Neutrophil (primary cell): Measurements from ENCODE around the gene CLDN20.

Experiments used
- H3K27ac ChIP-seq: fragments of 200-600 bp; sonication (generic); 2 replicates; pipeline ENCODE4 v1.5.1; 2016; ENCODE audit warnings: mild to moderate bottlenecking, moderate library complexity
- H3K27me3 ChIP-seq: fragments of 200-600 bp; sonication (generic); 2 replicates; pipeline ENCODE4 v1.6.0; 2016; ENCODE audit warnings: mild to moderate bottlenecking
- H3K36me3 ChIP-seq: fragments of 200-600 bp; sonication (generic); 2 replicates; pipeline ENCODE4 v1.5.1; 2017
- H3K4me1 ChIP-seq, 2 experiments: fragments of 200-600 bp in 1 of 2; sonication (generic) in 1 of 2; 1 replicate in 1 of 2; 2 replicates in 1 of 2; pipeline versions ENCODE4 v1.5.1 to v1.6.1; 2013 to 2016; ENCODE audit warnings: low read depth in 1 of 2, low read length in 1 of 2, mild to moderate bottlenecking in 1 of 2, moderate library complexity in 1 of 2; ENCODE audit not compliant: control insufficient read depth in 1 of 2, insufficient read depth in 1 of 2
- H3K4me3 ChIP-seq, 2 experiments: fragments of 200-600 bp in 1 of 2; sonication (generic) in 1 of 2; 1 replicate in 1 of 2; 2 replicates in 1 of 2; pipeline ENCODE4 v1.5.1; 2013 to 2016; ENCODE audit warnings: low read depth in 1 of 2, low read length in 1 of 2, mild to moderate bottlenecking in 1 of 2, moderate library complexity in 1 of 2
- H3K9me3 ChIP-seq: fragments of 200-600 bp; sonication (generic); 2 replicates; pipeline ENCODE4 v1.5.1; 2016
- CTCF ChIP-seq: fragments of 200-600 bp; sonication (generic); IDR thresholded peaks from 2 replicates; pipeline ENCODE4 v1.5.1; 2016; ENCODE audit warnings: antibody characterized with exemption

CLDN20 gene

GRCh38 chr6:155287762-155288161, 23.9 kb downstream of the CLDN20 start:
- Histone ChIP-seq H3K36me3 (peaks cover 10% of the 10 kb centered on the region), H3K9me3 (no peaks in the 10 kb centered on the region), H3K4me1 (no peaks in the 10 kb centered on the region), H3K27ac (no peak overlapping the region), H3K4me3 (no peak overlapping the region), H3K27me3 (no peaks in the 10 kb centered on the region)
- TF ChIP-seq CTCF, result no peak

- Histone ChIP-seq H3K36me3 (no peaks in the 10 kb centered on the region), H3K4me3 (no peak overlapping the region), H3K9me3 (no peaks in the 10 kb centered on the region), H3K27ac (no peak overlapping the region), H3K4me1 (no peaks in the 10 kb centered on the region), H3K27me3 (no peaks in the 10 kb centered on the region)
- TF ChIP-seq CTCF, result no peak
These were observed 26.7 kb downstream of the CLDN20 start for GRCh38 chr6:155290491-155290890.

GRCh38 chr6:155291291-155291690, 27.5 kb downstream of the CLDN20 start:
- TF ChIP-seq CTCF, result no peak
- Histone ChIP-seq H3K27me3 (no peaks in the 10 kb centered on the region), H3K4me3 (no peak overlapping the region), H3K36me3 (peaks cover 5% of the 10 kb centered on the region), H3K4me1 (no peaks in the 10 kb centered on the region), H3K27ac (no peak overlapping the region), H3K9me3 (no peaks in the 10 kb centered on the region)

GRCh38 chr6:155292711-155293110, 28.9 kb downstream of the CLDN20 start:
- peaks cover 10% of the 10 kb centered on the region for H3K36me3 ChIP-seq
- H3K4me3 ChIP-seq, result no peak overlapping the region

GRCh38 chr6:155297669-155298068, 33.9 kb downstream of the CLDN20 start:
- H3K27ac ChIP-seq, result no peak overlapping the region
- H3K9me3 ChIP-seq, result no peaks in the 10 kb centered on the region
- no peak for TF ChIP-seq CTCF
- H3K27me3 ChIP-seq, result no peaks in the 10 kb centered on the region
- no peak overlapping the region for H3K4me3 ChIP-seq
- H3K36me3 ChIP-seq, result peaks cover 10% of the 10 kb centered on the region
- no peaks in the 10 kb centered on the region for H3K4me1 ChIP-seq

More at GRCh38 chr6:155292711-155293110, 28.9 kb downstream of the CLDN20 start:
- TF ChIP-seq CTCF, result no peak
- no peaks in the 10 kb centered on the region for H3K9me3 ChIP-seq
- no peak overlapping the region for H3K27ac ChIP-seq
- no peaks in the 10 kb centered on the region for H3K4me1 ChIP-seq
- H3K27me3 ChIP-seq, result no peaks in the 10 kb centered on the region

GRCh38 chr6:155301867-155302266, 38.1 kb downstream of the CLDN20 start:
- H3K4me3 ChIP-seq, result no peak overlapping the region
- H3K4me1 ChIP-seq, result no peaks in the 10 kb centered on the region
- no peak for TF ChIP-seq CTCF
- no peaks in the 10 kb centered on the region for H3K9me3 ChIP-seq
- no peak overlapping the region for H3K27ac ChIP-seq
- no peaks in the 10 kb centered on the region for H3K27me3 ChIP-seq
- H3K36me3 ChIP-seq, result peaks cover under 1% of the 10 kb centered on the region
